CD4-positive, alpha-beta T cell treated with Interleukin-17A for 1 hour (primary cell): ENCODE results near the gene SLC25A10.

ENCODE experiments used
- DNase-seq: peaks from one replicate; pipeline ENCODE4 v3.0.0-alpha.2; 2020

SLC25A10 gene

DNA sequence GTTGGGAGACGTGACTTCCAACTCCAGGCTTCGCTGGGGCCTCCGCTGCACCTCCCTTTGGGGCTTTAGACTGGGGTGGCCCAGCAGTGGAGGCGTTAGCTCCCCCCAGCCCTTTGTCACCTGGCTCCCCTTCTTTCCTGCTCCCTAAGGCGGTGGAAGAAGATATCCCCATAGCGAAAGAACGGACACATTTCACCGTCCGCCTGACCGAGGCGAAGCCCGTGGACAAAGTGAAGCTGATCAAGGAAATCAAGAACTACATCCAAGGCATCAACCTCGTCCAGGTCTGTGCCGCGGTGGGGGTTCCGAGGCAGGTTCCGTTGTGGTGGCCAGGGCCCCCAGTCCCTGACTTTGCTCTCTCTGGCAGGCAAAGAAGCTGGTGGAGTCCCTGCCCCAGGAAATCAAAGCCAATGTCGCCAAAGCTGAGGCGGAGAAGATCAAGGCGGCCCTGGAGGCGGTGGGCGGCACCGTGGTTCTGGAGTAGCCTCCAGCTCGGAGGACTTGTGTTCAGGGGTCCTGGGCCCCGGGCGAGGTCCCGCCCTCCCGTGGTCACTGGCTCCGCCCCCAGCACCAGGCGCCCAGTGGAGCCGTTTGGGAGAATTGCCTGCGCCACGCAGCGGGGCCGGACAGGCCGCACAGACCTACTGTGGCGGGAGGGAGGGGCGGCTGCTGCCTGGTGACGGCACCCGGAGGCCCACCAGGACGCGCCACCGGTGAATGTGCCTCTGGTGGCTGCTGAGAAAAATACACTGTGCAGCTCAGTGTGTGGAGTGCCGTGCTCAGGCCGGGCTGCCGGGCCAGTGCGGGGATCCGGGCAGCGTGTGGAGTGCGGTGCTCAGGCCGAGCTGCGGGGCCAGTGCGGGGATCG, 5.1 kb upstream of the SLC25A10 start:
- DNase-seq = no peak

DNA sequence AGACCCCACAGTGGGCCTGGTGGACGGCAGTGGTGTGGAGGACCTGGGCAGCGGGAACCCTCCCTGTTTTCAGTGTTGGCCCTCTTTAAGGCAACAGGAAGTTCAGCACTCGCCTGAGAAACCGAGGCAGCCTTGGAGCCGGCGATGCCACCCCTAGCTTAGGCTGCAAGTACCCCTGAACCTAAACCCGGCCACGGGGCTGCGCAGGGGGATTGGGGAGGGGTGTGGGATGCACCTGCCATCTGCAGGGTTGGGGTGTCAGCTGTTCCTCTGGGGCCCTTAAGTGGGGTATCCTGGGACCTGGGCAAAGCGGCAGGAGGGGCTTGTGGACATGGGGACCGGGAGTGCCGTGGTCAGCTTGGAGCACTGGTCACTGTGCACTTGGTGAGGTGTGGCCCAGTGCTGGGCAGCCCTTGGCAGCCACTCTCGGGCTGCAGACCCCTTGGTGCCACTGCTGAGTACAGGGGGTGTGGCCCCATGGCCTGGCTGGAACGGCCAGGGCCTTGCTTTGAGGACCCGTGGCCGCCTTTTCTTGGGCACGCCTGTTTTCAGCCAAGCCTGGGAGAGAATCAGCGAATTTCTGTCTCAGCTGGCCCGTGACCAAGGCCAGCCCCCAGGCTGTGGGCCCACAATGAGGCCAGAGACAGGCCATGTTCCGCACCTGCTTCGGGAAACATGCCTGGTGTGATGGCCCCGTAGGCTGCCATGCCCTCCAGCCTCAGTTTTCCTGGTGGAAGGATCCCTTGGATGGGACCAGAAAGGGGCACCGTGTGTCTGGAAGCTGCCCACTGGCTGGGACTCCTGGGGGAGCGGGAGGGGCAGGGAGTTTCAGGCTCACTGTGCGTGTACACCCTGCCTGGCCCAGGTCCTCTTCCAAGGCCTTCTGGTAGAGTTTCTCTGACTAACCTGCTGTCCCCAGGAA, 4.1 kb upstream of the SLC25A10 start:
- no peak for DNase-seq

DNA sequence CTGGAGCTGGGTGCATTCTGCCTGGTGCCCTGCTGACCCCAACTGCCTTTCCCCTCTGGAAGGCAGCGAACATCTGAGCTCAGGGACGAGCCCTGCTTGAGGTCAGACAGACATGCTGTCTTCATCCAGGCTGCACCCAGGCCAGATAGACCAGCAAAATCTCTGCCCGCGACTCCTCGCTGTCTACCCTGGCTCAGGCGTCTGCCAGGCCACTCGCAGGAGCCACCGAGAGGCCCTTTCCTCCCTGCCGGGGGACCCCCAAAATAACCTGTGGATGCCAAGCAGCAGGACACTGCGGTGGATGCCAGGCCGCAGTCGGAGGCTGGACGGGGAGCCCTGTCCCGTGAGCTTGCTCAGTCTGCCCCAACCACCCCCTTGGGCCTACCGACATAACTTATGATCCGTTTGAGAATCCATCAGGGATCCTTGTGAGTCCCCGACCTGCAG, 3.3 kb upstream of the SLC25A10 start:
- DNase-seq = no peak

DNA sequence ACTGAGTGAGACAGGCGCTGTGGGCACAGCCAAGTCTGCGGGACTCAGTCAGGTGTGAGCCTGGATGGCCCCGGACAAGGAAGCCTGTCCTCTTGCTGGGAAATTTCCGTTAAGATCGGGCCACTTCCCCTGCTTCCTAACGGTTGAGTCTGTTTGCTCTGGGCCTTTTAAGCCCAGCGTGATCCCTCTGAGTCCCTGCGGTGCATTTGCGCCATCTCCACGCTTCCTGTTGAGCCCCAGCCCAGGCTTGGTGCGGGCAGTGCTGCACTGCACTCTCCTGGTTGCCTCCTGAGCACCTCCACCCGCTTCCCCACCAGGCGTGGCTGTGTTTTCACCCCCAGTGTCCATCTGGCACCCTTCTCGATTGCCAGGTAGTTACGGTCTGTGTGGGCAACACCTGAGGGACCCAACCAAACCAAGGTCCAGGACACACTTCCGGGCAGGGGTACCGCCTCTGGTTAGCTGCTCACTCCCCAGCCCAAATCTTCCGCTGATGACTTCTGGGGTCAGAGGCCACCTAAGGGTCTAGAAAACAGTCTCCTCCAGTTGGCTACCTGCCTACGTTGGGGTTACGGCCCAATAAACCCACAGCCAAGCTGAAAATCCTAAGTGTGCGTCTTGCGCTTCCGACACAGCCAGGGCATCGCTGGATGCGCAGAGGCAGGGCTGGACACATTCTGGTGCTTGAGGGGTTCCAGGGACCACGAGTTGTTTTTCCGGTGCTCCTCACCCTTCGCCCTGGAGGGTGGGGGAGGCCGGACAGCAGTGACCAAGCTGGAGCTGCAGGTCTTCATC, 1.4 kb upstream of the SLC25A10 start:
- no peak for DNase-seq

DNA sequence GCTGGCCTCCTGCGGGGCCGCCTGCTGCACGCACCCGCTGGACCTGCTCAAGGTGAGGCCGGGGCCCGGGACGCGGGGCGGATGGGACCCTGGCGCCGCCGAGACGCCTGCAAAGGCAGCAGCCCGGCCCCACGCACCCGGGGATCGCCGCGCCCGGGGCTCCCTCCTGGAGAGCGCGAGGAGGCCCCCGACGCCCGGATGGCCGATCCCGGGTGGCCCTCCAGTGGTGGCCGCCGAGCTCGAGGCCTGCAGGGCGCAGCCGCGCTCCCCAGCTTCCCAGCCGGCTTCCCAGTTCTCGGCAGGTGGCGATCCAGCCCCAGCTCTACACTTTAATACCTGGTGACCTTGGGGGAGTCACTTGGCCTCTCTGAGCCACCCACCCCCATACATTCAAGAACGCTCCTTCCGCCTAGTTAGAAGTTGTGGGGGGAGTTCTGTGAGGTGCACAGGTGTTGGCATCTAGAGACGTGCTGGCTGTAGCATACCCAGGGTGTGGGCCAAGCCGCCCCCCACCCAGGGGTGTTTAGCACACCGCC, 452 bp downstream of the SLC25A10 start:
- no peak for DNase-seq

DNA sequence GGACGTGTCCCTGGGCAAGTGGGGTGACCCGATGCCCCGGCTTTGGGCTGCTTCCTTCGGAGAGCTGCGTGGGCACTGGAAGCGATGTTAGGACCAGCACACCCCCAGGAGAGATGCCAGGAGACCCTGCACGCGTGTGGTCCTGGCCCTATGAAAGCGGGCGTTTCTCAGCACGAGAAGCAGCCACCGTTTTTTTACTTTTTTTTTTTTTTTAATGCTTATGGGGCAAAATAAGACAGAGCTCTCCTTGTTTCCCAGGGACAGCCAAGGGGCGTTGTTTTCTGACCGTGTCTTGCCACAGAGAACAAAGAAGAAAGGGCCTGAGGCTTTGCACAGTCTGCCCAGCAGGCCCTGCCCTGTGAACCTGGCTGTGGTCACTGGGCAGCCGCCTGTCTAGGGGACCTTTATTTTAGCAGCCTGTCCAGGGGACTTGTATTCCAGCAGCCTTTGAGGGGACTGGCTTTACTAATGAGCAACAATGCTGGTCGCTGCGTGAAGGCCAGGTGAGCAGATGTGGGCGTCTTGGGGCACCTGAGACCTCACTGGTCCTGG, 996 bp downstream of the SLC25A10 start:
- DNase-seq = no peak

DNA sequence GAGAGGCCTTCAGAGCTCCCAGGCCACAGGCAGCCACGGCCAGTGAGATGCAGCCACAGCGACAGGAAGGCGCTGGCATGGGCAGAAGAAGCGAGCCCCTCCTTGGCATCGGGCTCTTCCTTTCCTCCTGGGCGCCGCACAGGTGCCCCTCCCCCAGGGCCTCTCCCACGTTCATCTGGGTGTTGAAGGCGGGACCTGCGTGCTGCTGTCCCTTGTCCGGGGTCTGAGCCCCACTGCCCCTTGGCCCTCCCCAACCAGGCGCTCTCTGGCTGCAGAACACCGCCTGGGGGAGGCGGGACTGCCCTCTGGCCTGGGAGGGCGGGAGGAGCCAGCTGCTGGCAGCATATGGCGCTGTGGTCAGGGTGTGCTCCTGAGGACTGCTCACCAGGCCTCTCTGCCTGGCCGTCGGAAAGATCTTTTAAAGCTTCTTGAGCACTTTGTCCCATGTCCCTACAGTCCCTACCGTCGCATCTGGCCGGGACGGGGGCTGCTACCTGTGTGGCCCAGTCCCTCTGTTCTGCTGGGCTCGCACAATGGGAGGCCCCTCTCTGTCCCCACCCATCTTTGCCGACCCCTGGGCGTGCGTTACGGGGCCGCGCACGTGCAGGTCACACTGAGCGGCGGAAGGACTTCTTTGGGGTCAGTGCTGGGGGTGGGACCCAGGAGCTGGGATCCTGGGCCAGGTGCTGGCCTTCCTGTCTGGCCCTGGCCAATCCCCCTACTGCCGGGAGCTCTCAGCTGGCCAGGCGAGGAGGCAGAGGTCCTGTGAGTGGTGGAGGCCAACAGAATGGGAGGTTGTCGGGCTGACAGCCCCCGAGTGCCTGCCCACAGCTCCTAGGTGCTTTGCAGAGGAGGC, 1.7 kb downstream of the SLC25A10 start:
- DNase-seq = no peak

DNA sequence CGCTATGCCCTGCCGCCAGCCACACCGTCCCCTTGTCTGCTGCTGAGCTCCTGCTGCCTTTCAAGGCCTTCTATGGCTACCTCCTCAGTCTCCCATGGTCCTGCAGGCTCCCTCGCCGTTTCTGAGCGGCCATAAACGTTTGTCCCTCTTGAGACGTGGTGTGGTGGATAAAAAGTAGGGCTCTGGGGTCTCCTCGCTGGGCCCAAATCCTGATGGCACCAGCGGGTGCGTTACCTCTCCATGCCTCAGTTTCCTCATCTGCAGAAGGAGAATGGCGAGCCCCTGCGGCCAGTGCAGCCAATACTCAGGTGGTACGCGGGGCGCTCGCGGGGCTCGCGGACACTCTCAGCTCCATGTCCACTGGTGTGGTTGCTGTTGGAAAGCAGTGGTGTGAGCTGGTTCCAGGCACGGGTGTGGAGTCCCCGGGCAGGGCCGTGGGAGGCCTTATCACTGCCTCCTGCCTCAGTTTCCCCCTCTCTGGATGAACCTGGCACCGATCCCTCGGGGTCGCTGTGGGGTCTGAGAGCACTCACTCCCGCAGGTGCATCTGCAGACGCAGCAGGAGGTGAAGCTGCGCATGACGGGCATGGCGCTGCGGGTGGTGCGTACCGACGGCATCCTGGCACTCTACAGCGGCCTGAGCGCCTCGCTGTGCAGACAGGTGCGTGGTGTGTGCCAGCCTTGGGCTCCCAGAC, 2.5 kb downstream of the SLC25A10 start:
- no peak for DNase-seq

DNA sequence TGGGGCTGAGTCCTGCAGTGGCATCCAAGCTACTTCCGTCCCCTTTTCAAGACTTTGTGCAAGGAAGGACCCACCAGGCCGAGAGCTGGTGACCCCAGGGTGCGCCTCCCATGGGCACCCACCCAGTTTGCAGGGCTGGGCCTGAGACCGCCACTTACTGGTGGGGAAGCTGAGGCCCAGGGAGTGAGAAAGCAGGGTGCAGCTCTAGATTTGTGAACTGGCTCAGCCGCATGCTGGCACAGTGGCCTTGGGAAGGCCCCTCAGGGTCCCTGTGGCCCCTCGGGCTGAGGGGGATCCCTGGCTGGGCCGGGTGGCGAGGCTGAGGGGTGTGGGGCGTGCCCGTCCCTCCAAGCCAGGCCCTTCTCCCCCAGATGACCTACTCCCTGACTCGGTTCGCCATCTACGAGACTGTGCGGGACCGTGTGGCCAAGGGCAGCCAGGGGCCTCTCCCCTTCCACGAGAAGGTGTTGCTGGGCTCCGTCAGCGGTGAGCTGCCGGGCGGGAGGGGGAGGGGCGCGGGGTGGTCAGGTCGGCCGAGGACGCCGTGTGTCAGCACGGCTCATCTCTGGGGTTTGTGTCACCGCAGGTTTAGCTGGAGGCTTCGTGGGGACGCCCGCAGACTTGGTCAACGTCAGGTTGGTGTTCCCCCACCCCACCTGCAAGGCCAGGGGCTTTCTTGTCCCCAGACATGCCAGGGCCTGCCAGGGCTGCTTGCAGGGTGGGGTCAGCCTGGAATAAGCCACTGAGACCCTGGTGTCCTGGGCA, 3.2 kb downstream of the SLC25A10 start:
- no peak for DNase-seq

DNA sequence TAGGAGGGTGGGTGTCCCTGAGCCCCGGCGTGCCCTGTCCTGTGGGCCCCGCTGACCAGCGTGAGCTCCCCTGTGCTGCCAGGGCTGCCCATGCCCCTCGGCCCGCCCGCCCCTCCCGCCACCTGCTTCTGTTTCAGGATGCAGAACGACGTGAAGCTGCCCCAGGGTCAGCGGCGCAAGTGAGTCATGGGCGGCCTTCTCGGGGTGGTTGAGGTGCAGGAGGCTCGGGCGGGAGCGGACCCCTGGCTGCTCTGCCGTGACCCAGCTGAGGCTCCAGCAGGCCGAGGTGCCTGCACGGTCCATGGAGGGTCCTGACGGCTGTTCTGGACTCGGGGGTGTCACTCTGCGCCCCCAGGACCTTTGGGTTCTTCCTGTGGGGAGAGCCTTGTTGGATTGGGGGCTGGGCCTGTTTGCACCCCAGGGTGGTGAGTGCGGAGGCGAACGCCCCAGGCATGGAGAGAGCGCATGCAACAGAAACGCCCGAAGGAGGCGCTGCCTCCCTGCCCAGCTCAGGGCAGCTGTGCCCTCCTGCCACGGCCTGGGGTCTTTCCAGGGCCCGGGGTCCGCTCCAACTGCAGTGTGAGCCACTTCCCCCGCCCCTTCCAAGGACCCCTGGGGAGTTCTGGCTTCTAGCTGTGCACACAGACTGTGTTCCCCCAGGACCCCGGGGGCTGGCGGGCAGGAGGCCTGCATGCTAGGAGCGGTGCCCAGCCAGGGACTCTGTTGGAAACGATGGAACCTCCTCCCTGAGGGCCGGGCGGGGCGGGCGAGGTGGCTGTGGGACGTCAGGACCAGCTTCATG, 4.0 kb downstream of the SLC25A10 start:
- no peak for DNase-seq

DNA sequence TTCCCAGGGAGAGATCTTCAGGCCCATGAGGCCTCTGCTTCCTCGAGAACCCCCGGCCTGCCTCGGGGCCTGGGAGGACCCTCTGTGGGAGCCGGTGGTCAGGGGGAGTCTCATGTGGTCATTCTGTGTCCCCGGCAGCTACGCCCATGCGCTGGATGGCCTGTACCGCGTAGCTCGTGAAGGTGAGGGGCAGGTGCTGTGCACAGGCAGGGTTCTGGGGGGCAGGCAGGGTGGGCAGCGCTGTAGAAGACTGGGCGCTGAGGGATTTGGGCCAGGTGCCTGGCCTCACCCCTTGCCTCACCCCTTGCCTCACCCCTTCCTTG, 4.6 kb downstream of the SLC25A10 start:
- no peak for DNase-seq

DNA sequence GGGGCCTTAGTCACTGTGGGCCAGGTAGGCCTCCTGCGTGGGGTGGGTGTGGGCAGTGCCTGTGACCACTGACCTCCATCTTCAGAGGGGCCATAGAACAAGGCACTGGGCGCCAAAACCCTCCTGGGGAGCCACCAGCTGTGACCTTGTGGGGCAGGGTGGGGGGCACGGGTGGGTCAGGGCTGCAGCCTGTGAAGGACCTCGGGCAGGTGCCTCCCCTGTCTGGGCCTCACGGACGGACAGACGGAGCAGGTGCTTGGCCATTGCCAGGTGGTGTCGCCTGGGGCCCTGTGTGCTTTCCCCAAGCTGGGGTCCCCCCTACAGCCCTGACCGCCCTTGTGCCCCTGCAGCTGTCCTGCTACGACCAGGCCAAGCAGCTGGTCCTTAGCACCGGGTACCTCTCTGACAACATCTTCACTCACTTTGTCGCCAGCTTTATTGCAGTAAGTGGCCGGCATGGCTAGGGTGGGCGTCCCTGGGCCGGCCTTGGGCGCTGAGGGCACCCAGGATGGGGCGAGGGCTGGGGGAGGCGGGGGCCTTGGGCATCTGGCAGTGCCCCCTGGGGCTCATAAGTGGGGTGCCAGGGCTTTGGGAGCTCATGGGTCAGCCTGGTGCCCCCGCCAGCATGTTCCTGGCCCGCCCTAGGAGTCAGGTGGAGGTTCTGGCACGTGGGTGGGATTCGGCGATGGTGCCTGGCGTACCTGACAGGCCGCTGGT, 5.1 kb downstream of the SLC25A10 start:
- DNase-seq = no peak

DNA sequence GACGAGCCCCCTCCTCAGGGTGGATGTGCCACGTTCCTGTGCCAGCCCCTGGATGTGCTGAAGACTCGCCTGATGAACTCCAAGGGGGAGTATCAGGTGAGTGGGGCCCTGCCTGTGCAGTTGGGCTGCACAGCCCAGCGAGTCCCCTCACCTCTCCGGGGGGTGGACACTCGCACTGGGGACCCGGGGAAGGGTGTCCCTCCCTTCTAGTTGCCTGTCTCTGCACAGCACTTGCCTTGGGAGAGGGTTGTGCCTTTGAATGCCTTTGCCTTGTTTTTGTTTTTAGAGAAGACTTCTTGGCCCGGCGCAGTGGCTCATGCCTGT, 5.6 kb downstream of the SLC25A10 start:
- DNase-seq = no peak

DNA sequence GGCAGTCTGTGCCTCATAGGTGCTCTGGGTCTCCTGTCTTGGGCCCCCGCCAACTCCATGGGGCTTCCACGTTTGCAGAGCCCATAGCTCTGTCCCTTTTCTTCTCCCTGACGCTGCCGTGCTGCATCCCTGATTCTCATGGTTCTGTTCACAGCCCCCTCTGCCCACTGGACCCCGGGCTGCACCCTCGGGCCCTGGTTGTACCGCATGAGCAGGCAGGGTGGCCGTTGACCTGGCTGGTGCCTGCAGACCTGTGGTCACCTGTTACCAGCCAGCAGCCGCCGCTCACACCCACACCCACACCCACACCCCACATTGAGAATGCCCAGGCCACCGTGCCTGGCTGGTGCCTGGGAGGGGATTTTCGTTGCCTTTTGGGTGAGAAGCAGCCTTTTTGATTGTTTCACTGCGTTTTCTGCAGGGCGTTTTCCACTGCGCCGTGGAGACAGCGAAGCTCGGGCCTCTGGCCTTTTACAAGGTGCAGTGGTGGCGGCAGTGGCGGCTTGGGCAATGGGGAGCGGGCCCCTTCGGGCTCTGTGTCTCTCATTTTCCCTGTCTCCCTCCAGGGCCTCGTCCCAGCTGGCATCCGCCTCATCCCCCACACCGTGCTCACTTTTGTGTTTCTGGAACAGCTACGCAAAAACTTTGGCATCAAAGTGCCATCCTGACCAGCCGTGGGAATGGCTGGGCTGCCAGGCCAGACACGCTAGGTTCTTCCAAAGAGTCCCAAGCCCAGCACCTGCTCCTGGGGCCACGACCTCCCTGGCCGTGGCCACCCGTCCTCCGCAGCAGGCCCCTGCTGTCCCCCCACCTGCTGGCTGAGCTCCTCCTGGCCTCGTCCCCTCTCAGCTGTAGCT, 7.6 kb downstream of the SLC25A10 start:
- no peak for DNase-seq

DNA sequence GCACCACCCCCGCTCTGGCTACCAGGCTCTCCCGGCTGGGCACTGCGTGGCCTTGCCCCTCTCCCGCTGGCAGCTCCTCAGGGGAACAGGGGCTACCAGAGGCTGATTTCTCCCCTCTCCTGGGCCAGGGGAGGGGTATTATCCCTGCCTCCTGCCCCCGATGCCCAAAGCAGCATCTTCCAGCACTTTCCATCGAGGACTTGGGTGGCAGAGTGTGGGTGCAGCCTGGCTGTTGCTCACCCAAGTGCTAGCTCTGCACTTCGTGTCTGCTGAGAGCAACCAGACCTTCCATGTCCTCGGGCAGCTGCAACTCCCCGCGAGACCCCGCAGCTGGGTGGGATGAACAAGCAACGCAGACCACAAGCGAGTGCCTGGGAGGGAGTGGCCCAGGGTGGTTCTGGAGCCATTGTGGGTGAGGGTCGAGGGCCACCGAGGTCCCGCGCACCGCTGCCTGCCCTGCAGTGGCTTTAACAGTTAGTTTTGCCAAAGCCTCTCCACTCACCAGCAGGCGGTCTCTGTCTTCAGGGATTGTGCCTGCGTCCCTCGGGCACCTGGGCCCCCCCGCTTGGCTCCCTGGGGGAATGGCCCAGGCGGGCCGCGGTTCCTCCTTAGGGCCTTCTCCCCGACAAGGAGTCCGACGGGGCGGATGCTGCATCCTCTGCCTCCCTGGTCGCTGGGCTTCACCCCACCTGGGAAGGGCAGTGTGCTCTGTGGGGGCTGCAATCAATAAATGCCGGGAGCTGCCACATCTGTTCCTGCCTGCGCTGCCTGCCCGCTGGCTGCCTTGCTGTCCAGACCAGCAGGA, 8.4 kb downstream of the SLC25A10 start:
- no peak for DNase-seq

DNA sequence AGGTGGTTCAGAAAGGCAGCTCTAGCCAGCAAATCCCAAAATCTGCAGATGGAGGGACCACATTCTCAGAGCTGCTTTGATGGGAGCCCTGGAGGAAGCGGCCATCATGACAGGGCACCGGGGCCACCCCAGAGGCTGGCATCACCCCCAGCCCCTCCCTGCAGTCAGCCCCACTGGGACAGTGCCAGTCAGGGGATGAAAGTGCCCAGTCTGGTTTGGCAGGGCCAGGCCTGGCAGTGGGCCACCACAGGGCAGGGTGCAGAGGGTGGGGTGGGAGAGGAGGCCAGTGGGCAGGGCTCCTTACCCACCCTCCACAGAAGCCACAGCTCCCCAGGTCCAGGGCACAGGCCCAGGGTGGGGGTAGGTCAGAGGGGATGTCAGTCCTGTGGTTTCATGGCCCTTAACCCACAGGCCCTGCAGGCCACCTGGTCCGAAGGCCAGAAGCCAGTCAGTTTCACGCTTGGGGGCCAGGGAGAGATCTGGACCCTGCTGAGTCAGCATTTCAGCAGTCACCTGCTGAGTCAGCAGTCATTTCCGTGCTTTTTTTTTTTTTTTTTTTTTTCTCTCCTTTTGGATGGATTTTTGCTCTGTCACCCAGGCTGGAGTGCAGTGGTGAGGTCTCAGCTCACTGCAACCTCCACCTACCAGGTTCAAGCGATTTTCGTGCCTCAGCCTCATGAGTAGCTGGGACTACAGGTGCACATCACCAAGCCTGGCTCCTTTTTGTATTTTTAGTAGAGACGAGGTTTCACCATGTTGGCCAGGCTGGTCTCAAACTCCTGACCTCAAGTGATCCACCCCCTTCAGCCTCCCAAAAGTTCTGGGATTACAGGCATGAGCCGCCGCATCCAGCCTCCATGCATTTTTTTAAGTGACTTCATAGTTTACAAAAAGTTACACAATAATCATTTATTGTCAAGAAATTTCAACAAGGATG, 10.4 kb downstream of the SLC25A10 start:
- no peak for DNase-seq
